RCC 7860 (cell line): ENCODE data around the gene CUBN.

ENCODE experiments used
- DNase-seq: peaks from one replicate; pipeline ENCODE4 v3.0.0-alpha.2; 2015; ENCODE audit warnings: low spot score
- FAIRE-seq: peaks from 2 replicates; lab custom pipeline; 2012; peaks lifted over from hg19 to GRCh38; lab: Jason Lieb, UNC

Gene CUBN

GRCh38 chr10:17141504-17142229 is 12.1 kb upstream of the CUBN start:
- no peak for FAIRE-seq
- no peak for DNase-seq

- FAIRE-seq (no peak), DNase-seq (no peak)
These were observed 10.8 kb upstream of the CUBN start for GRCh38 chr10:17140386-17140761.

- FAIRE-seq (peak; percentile 71), DNase-seq (no peak)
These were observed 8.9 kb upstream of the CUBN start for GRCh38 chr10:17138460-17139042.

GRCh38 chr10:17134737-17135260 is 5.2 kb upstream of the CUBN start:
- DNase-seq (no peak), FAIRE-seq (no peak)

- FAIRE-seq (no peak), DNase-seq (no peak)
These were observed 4.7 kb upstream of the CUBN start for GRCh38 chr10:17134282-17134681.

- DNase-seq: no peak
- no peak for FAIRE-seq
These were observed 1.4 kb downstream of the CUBN start for GRCh38 chr10:17128261-17128660.

GRCh38 chr10:17126327-17126726 is 3.3 kb downstream of the CUBN start:
- FAIRE-seq: no peak

GRCh38 chr10:17125206-17125893 is 4.3 kb downstream of the CUBN start:
- no peak for DNase-seq
- FAIRE-seq: no peak

More at GRCh38 chr10:17126327-17126726, 3.3 kb downstream of the CUBN start:
- DNase-seq: no peak

- FAIRE-seq: no peak
- no peak for DNase-seq
These were observed 5.7 kb downstream of the CUBN start for GRCh38 chr10:17123961-17124360.

- peak; percentile 64 for DNase-seq
- FAIRE-seq: peak; percentile 97
These were observed 6.6 kb downstream of the CUBN start for GRCh38 chr10:17122726-17123661.

- DNase-seq (peak; percentile 67), FAIRE-seq (peak; percentile 95)
These were observed 7.6 kb downstream of the CUBN start for GRCh38 chr10:17122052-17122451.

GRCh38 chr10:17120694-17121093 is 8.9 kb downstream of the CUBN start:
- no peak for FAIRE-seq
- DNase-seq: no peak

GRCh38 chr10:17119845-17120244 is 9.8 kb downstream of the CUBN start:
- no peak for FAIRE-seq

GRCh38 chr10:17116193-17116592 is 13.4 kb downstream of the CUBN start:
- FAIRE-seq (no peak), DNase-seq (no peak)

More at GRCh38 chr10:17119845-17120244, 9.8 kb downstream of the CUBN start:
- no peak for DNase-seq

GRCh38 chr10:17115683-17116082 is 13.9 kb downstream of the CUBN start:
- FAIRE-seq: peak; percentile 97
- DNase-seq: peak; percentile 94

GRCh38 chr10:17114878-17115444 is 14.7 kb downstream of the CUBN start:
- DNase-seq (peak; percentile 96), FAIRE-seq (peak; percentile 82)

GRCh38 chr10:17113889-17114540 is 15.6 kb downstream of the CUBN start:
- DNase-seq (no peak), FAIRE-seq (no peak)

- FAIRE-seq (no peak), DNase-seq (no peak)
These were observed 16.3 kb downstream of the CUBN start for GRCh38 chr10:17113346-17113745.

- FAIRE-seq: no peak
These were observed 17.0 kb downstream of the CUBN start for GRCh38 chr10:17112566-17112965.

More at GRCh38 chr10:17112566-17112965, 17.0 kb downstream of the CUBN start:
- no peak for DNase-seq
